Gastroesophageal sphincter (tissue), 4 donors: Measurements from ENCODE around the gene KIF5A. TPM values are rescaled to one million over a fixed set of nuclear protein-coding genes. Genes with fewer than 3 reads are reported as not detected.

ENCODE experiments used
- ATAC-seq: fragments of 150-250 bp; one replicate; pipeline ENCODE4 v1.9.1; 2016; ENCODE audit warnings: mild to moderate bottlenecking, moderate library complexity
- H3K27ac ChIP-seq, 4 donors: fragments of 200-600 bp; sonication (generic) in 3 of 4; 1 replicate in 3 of 4; 2 replicates in 1 of 4; pipeline ENCODE4 v1.5.1; 2016 to 2019
- H3K27me3 ChIP-seq: fragments of 200-600 bp; sonication (generic); one replicate; pipeline ENCODE4 v1.5.1; 2019
- H3K36me3 ChIP-seq, 2 donors: fragments of 200-600 bp; sonication (generic); one replicate each; pipeline ENCODE4 v1.5.1; 2019; ENCODE audit warnings: control low read depth in 1 of 2
- H3K4me1 ChIP-seq, 3 donors: fragments of 200-600 bp; sonication (generic); 1 replicate in 2 of 3; 2 replicates in 1 of 3; pipeline ENCODE4 v1.5.1; 2016 to 2019; ENCODE audit warnings: control low read depth in 2 of 3
- H3K4me3 ChIP-seq, 2 donors: fragments of 200-600 bp; sonication (generic); one replicate each; pipeline ENCODE4 v1.5.1; 2019; ENCODE audit warnings: mild to moderate bottlenecking in 1 of 2, moderate library complexity in 1 of 2
- H3K9me3 ChIP-seq, 3 donors: fragments of 200-600 bp; sonication (generic); one replicate each; pipeline ENCODE4 v1.5.1; 2017 to 2019; ENCODE audit warnings: control low read depth in 2 of 3
- CTCF ChIP-seq, 4 experiments: fragments of 200-600 bp in 2 of 4; fragments of 450-650 bp in 2 of 4; sonication (generic) in 1 of 4; IDR thresholded peaks; one replicate each; pipeline ENCODE4 v1.5.1; 2017 to 2019; ENCODE audit warnings: antibody characterized with exemption in 4 of 4, mild to moderate bottlenecking in 2 of 4, moderate library complexity in 2 of 4
- EP300 ChIP-seq: sonication (generic); formaldehyde crosslinking; IDR thresholded peaks from one replicate; pipeline ENCODE4 v1.6.1; 2017; ENCODE audit warnings: antibody characterized with exemption, mild to moderate bottlenecking
- POLR2A ChIP-seq, 2 donors: fragments of 450-650 bp; IDR thresholded peaks; one replicate each; pipeline ENCODE4 v1.6.1; 2017; ENCODE audit warnings: antibody characterized with exemption in 2 of 2, mild to moderate bottlenecking in 2 of 2, moderate library complexity in 1 of 2
- POLR2AphosphoS5 ChIP-seq: sonication (generic); formaldehyde crosslinking; IDR thresholded peaks from one replicate; pipeline ENCODE4 v1.6.1; 2017; ENCODE audit warnings: antibody characterized with exemption
- WGBS, 2 donors: methylation state at CpG; one replicate each; pipeline ENCODE4 v1.1.5; 2018; ENCODE audit warnings: low coverage in 1 of 2; 5-methylcytosine and 5-hydroxymethylcytosine counted together
- total RNA-seq, 4 donors: library from RNA; depleted of rRNA; stranded (reverse); fragments of >200 nt; gene quantifications; one replicate each; pipeline ENCODE4 v1.1.0, GENCODE V29; 2016

The KIF5A gene
- total RNA-seq, 4 donors from 2014 or later, result 0.89 to 4.7 (median 1.6) TPM

- H3K27me3 ChIP-seq, result peaks cover 10% of the 10 kb centered on the region
- peak overlapping the region; percentile 91 to 99 (median 97) for H3K27ac ChIP-seq
- no peaks in the 10 kb centered on the region for H3K9me3 ChIP-seq
- peaks cover 0 to 51% of the 10 kb centered on the region in 2 donors for H3K36me3 ChIP-seq
- ATAC-seq, result peak; percentile 76
- 12% methylated on average over 18 of the region's 29 CpGs; no CpG with 5 or more reads in 1 of the 2 donors for WGBS, 2 donors
- TF ChIP-seq CTCF (IDR thresholded peaks at IDR 0.05), result peak in 1 of 4 experiments; percentile 7
- TF ChIP-seq POLR2A (IDR thresholded peaks at IDR 0.05), result peak; percentile 13 to 21
- no peak for TF ChIP-seq POLR2AphosphoS5
- H3K4me3 ChIP-seq, result peak overlapping the region; percentile 89 to 95
- H3K4me1 ChIP-seq, result peaks cover 0 to 95% (median 30%) of the 10 kb centered on the region in 3 donors
Measured at GRCh38 chr12:57610554-57611107, 60.8 kb downstream of the KIF5A start.

- 10% methylated on average over 5 of the region's 55 CpGs; no CpG with 5 or more reads in 1 of the 2 donors for WGBS, 2 donors
- TF ChIP-seq POLR2AphosphoS5 (peak; percentile 69), CTCF (IDR thresholded peaks at IDR 0.05) (no peak), POLR2A (IDR thresholded peaks at IDR 0.05) (peak; percentile 65 to 67)
- Histone ChIP-seq H3K27ac (peak within 1 kb of the TSS; percentile 91 to 99 (median 97)), H3K4me3 (peak within 1 kb of the TSS; percentile 89 to 95), H3K9me3 (no peaks in the 10 kb centered on the region), H3K4me1 (peaks cover 0 to 95% (median 27%) of the 10 kb centered on the region in 3 donors), H3K36me3 (peaks cover 0 to 57% of the 10 kb centered on the region in 2 donors), H3K27me3 (peaks cover 10% of the 10 kb centered on the region)
- peak; percentile 90 for ATAC-seq
Measured at GRCh38 chr12:57611108-57611826, 61.4 kb downstream of the KIF5A start, which contains the start of gene ARHGEF25. ARHGEF25 (plus strand) TSS chr12:57611435; CDS start chr12:57611895, 460 bp downstream.

DNA sequence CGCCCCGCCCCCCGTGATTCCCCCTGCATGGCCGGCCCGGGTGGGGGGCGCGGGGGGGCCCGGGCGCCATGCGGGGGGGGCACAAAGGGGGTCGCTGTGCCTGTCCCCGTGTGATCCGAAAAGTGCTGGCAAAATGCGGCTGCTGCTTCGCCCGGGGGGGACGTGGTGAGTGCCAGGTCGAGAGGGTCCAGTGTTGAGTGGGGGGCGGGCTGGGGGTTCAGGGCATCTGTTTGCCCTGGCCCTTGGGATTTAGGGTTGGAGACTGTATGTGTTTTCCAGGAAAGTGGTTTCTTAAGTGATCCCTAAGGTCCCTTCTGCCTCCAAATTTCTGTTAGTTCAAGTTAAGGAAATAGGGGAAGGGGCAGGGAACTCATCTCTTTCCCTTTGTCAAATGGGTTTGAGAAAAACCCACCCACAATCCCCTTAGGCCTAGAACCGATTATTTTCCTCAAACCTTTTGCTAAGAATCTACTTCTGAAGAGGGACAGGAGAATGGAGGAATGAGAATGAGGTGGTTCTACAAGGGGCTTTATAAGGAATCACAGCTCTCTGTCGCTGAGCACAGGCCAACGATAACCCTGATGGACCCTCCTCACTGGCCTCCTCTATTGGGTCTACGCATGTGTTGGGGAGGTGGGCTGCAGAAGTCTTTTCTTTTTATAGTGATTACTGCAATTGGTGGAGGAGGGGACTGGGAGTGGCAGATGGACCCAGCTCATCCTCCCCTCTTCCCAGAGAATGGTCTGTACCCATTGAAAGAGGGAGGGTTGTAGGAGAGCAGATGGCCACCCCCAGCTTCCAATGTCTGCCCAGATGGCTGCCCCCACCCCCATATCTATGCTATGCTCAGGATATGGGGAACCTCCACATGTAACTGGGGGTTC lies 62.2 kb downstream of the KIF5A start:
- ATAC-seq, result no peak
- Histone ChIP-seq H3K27me3 (peaks cover 10% of the 10 kb centered on the region), H3K36me3 (peaks cover 0 to 57% of the 10 kb centered on the region in 2 donors), H3K4me1 (peaks cover 0 to 93% (median 27%) of the 10 kb centered on the region in 3 donors), H3K9me3 (no peaks in the 10 kb centered on the region), H3K4me3 (peak overlapping the region; percentile 89 to 95), H3K27ac (peak overlapping the region; percentile 91 to 99 (median 97))
- WGBS, 2 donors, result 13 to 18% methylated on average over 3 to 4 of the region's 23 CpGs
- TF ChIP-seq CTCF (IDR thresholded peaks at IDR 0.05), result no peak
- no peak for TF ChIP-seq POLR2AphosphoS5
- no peak for TF ChIP-seq POLR2A (IDR thresholded peaks at IDR 0.05)
- no peak for TF ChIP-seq EP300

DNA sequence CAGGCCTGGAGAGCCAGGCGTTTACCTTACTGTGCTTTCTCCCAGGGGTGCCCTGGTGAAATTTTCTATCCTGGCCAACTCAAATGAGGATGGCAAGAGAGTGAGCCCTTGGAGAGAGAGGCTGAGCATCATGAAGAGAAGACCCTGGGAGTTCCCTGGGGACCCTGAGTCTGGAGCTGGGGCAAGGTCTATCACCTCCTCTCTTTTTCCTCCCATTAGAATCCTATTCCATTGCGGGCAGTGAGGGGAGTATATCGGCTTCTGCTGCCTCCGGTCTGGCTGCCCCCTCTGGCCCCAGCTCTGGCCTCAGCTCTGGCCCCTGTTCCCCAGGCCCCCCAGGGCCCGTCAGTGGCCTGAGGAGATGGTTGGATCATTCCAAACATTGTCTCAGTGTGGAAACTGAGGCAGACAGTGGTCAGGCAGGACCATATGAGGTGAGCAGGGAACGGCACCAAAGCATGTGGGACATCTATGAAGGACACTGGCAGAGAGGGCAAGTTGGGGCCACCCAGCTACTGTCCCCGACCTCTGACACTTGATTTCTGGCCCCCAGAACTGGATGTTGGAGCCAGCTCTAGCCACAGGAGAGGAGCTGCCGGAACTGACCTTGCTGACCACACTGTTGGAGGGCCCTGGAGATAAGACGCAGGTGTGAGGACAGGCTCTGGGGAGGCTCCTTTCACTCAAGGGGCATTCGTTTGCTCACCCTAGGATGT lies 63.0 kb downstream of the KIF5A start:
- Histone ChIP-seq H3K9me3 (no peaks in the 10 kb centered on the region), H3K4me1 (peaks cover 0 to 87% (median 27%) of the 10 kb centered on the region in 3 donors), H3K36me3 (peaks cover 0 to 57% of the 10 kb centered on the region in 2 donors), H3K27me3 (peaks cover 10% of the 10 kb centered on the region), H3K27ac (peak overlapping the region; percentile 30 to 99 (median 97)), H3K4me3 (peak overlapping the region; percentile 89 to 95)
- WGBS, 2 donors, result 69 to 80% methylated on average over 2 to 4 of the region's 10 CpGs
- no peak for TF ChIP-seq POLR2AphosphoS5
- no peak for ATAC-seq
